ENCODE data around the gene NTNG2.

DNA sequence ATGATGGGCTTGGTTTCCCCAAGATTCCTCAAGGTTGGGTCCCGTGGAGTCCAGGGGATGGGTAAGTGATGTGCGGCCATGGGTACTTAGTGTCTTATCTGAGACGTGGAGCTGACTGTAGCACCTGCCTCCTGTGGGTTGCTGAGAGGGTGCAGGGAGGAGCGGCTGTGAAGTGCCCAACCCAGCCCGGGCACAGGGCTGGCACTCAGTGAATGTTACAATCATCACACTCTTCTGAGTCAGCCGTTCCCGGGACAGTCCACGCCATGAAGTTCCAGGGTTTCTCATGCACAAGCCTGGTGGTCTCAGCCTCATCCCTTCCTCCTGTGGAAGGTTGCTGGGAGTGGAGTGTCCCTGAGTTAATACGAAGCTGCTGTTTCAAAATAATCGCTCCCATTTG is 29.1 kb downstream of the NTNG2 start:
- TF ChIP-seq POLR2A (IDR thresholded peaks at IDR 0.05) (no peak), POLR2AphosphoS5 (IDR thresholded peaks at IDR 0.05) (no peak), EP300 (IDR thresholded peaks at IDR 0.05) (no peak)
- TF ChIP-seq, protein P1, sequence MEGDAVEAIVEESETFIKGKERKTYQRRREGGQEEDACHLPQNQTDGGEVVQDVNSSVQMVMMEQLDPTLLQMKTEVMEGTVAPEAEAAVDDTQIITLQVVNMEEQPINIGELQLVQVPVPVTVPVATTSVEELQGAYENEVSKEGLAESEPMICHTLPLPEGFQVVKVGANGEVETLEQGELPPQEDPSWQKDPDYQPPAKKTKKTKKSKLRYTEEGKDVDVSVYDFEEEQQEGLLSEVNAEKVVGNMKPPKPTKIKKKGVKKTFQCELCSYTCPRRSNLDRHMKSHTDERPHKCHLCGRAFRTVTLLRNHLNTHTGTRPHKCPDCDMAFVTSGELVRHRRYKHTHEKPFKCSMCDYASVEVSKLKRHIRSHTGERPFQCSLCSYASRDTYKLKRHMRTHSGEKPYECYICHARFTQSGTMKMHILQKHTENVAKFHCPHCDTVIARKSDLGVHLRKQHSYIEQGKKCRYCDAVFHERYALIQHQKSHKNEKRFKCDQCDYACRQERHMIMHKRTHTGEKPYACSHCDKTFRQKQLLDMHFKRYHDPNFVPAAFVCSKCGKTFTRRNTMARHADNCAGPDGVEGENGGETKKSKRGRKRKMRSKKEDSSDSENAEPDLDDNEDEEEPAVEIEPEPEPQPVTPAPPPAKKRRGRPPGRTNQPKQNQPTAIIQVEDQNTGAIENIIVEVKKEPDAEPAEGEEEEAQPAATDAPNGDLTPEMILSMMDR (IDR thresholded peaks at IDR 0.05): no peak

Measured in stomach (tissue), 4 donors.